OCI-LY3 (cell line): ENCODE results near the gene PDE6H.

Source experiments
- CTCF ChIP-seq: fragments of 200-600, 300-600 bp; sonication (generic); IDR thresholded peaks from 2 replicates; pipeline ENCODE4 v1.5.1; 2014; ENCODE audit warnings: antibody characterized with exemption, low read length, low read depth
- EZH2phosphoT487 ChIP-seq: fragments of 200-600 bp; shearing (Covaris generic); IDR thresholded peaks from 2 replicates; pipeline ENCODE4 v1.6.1; 2018; ENCODE audit warnings: antibody characterized with exemption, mixed run types, low read depth

- TF ChIP-seq CTCF (peak; percentile 41), EZH2phosphoT487 (no peak)
Observed at GRCh38 chr12:14986449-14986848, 13.6 kb downstream of the PDE6H start.
